Gastroesophageal sphincter (tissue), 4 donors: ENCODE data around the gene ACKR3. TPM values are rescaled to one million over a fixed set of nuclear protein-coding genes. Genes with fewer than 3 reads are reported as not detected.

Experiments used
- ATAC-seq: fragments of 150-250 bp; one replicate; pipeline ENCODE4 v1.9.1; 2016; ENCODE audit warnings: mild to moderate bottlenecking, moderate library complexity
- H3K27ac ChIP-seq, 4 donors: fragments of 200-600 bp; sonication (generic) in 3 of 4; 1 replicate in 3 of 4; 2 replicates in 1 of 4; pipeline ENCODE4 v1.5.1; 2016 to 2019
- H3K27me3 ChIP-seq: fragments of 200-600 bp; sonication (generic); one replicate; pipeline ENCODE4 v1.5.1; 2019
- H3K36me3 ChIP-seq, 2 donors: fragments of 200-600 bp; sonication (generic); one replicate each; pipeline ENCODE4 v1.5.1; 2019; ENCODE audit warnings: control low read depth in 1 of 2
- H3K4me1 ChIP-seq, 3 donors: fragments of 200-600 bp; sonication (generic); 1 replicate in 2 of 3; 2 replicates in 1 of 3; pipeline ENCODE4 v1.5.1; 2016 to 2019; ENCODE audit warnings: control low read depth in 2 of 3
- H3K4me3 ChIP-seq, 2 donors: fragments of 200-600 bp; sonication (generic); one replicate each; pipeline ENCODE4 v1.5.1; 2019; ENCODE audit warnings: mild to moderate bottlenecking in 1 of 2, moderate library complexity in 1 of 2
- H3K9me3 ChIP-seq, 3 donors: fragments of 200-600 bp; sonication (generic); one replicate each; pipeline ENCODE4 v1.5.1; 2017 to 2019; ENCODE audit warnings: control low read depth in 2 of 3
- CTCF ChIP-seq, 4 experiments: fragments of 200-600 bp in 2 of 4; fragments of 450-650 bp in 2 of 4; sonication (generic) in 1 of 4; IDR thresholded peaks; one replicate each; pipeline ENCODE4 v1.5.1; 2017 to 2019; ENCODE audit warnings: antibody characterized with exemption in 4 of 4, mild to moderate bottlenecking in 2 of 4, moderate library complexity in 2 of 4
- EP300 ChIP-seq: sonication (generic); formaldehyde crosslinking; IDR thresholded peaks from one replicate; pipeline ENCODE4 v1.6.1; 2017; ENCODE audit warnings: antibody characterized with exemption, mild to moderate bottlenecking
- POLR2A ChIP-seq, 2 donors: fragments of 450-650 bp; IDR thresholded peaks; one replicate each; pipeline ENCODE4 v1.6.1; 2017; ENCODE audit warnings: antibody characterized with exemption in 2 of 2, mild to moderate bottlenecking in 2 of 2, moderate library complexity in 1 of 2
- POLR2AphosphoS5 ChIP-seq: sonication (generic); formaldehyde crosslinking; IDR thresholded peaks from one replicate; pipeline ENCODE4 v1.6.1; 2017; ENCODE audit warnings: antibody characterized with exemption
- WGBS, 2 donors: methylation state at CpG; one replicate each; pipeline ENCODE4 v1.1.5; 2018; ENCODE audit warnings: low coverage in 1 of 2; 5-methylcytosine and 5-hydroxymethylcytosine counted together
- total RNA-seq, 4 donors: library from RNA; depleted of rRNA; stranded (reverse); fragments of >200 nt; gene quantifications; one replicate each; pipeline ENCODE4 v1.1.0, GENCODE V29; 2016

ACKR3 gene
- total RNA-seq, 4 donors from 2014 or later, result 21.0 to 68.5 (median 42.5) TPM

GRCh38 chr2:236555481-236555880 lies 14.1 kb upstream of the ACKR3 start:
- H3K9me3 ChIP-seq, result peaks cover 0 to 10% (median 0%) of the 10 kb centered on the region in 3 donors
- no peaks in the 10 kb centered on the region for H3K36me3 ChIP-seq
- WGBS, 2 donors, result 17 to 100% methylated on average over 1 of the region's 1 CpG
- ATAC-seq, result no peak
- H3K27ac ChIP-seq, result no peak overlapping the region
- H3K27me3 ChIP-seq, result peaks cover 8% of the 10 kb centered on the region
- no peak for TF ChIP-seq POLR2A (IDR thresholded peaks at IDR 0.05)
- no peak for TF ChIP-seq CTCF (IDR thresholded peaks at IDR 0.05)
- no peak for TF ChIP-seq EP300
- TF ChIP-seq POLR2AphosphoS5, result no peak
- no peaks in the 10 kb centered on the region for H3K4me1 ChIP-seq
- H3K4me3 ChIP-seq, result no peak overlapping the region

DNA sequence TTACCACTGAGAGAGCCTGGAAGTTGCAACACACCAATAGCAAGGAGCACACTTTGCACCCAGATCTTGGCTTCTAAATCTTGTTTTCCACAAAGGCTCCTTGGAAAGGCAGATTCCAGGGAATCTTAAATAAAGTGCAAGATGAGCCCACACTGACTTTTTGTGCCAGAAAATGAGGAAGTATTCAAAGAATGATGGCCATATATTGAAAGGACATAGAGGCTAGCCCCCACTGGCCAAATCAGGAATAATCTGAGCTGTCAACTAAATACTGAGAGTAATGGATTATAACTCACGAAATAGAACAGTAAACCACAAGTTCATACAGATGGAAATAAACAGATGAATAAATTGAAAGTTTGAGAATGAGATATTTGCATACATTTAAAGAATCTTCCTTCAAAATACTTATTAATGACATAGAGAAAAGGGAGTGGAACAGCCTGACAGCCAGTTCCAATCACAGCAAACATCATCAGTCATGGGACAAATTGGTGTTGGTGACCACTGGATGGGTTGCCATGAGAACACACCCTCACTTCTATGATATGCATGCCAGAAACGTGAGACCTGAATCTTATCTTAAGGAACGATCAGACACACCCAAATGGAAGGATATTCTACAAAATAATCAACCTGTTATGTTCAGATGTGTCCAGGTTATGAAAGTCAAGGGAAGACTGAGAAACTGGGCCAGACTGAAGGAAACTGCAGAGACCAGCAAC lies 12.2 kb upstream of the ACKR3 start:
- Histone ChIP-seq H3K9me3 (peaks cover 0 to 10% (median 0%) of the 10 kb centered on the region in 3 donors), H3K27me3 (peaks cover 8% of the 10 kb centered on the region), H3K4me1 (no peaks in the 10 kb centered on the region), H3K27ac (no peak overlapping the region), H3K4me3 (no peak overlapping the region), H3K36me3 (no peaks in the 10 kb centered on the region)
- TF ChIP-seq POLR2AphosphoS5 (no peak), CTCF (IDR thresholded peaks at IDR 0.05) (no peak), POLR2A (IDR thresholded peaks at IDR 0.05) (no peak), EP300 (no peak)
- WGBS, 2 donors, result 47 to 58% methylated on average over 3 of the region's 3 CpGs
- ATAC-seq, result no peak

GRCh38 chr2:236558036-236558435 lies 11.6 kb upstream of the ACKR3 start:
- Histone ChIP-seq H3K36me3 (no peaks in the 10 kb centered on the region), H3K27ac (no peak overlapping the region), H3K4me1 (no peaks in the 10 kb centered on the region), H3K9me3 (peaks cover 0 to 10% (median 0%) of the 10 kb centered on the region in 3 donors), H3K27me3 (peaks cover 8% of the 10 kb centered on the region), H3K4me3 (no peak overlapping the region)
- TF ChIP-seq EP300 (no peak), POLR2AphosphoS5 (no peak), POLR2A (IDR thresholded peaks at IDR 0.05) (no peak), CTCF (IDR thresholded peaks at IDR 0.05) (no peak)
- ATAC-seq, result no peak
- 88 to 90% methylated on average over 10 to 11 of the region's 11 CpGs for WGBS, 2 donors

- Histone ChIP-seq H3K4me1 (no peaks in the 10 kb centered on the region), H3K27ac (no peak overlapping the region), H3K4me3 (no peak overlapping the region), H3K9me3 (peaks cover 0 to 7% (median 0%) of the 10 kb centered on the region in 3 donors), H3K36me3 (no peaks in the 10 kb centered on the region), H3K27me3 (peaks cover 5% of the 10 kb centered on the region)
- no peak for ATAC-seq
- WGBS, 2 donors, result 62 to 70% methylated on average over 6 of the region's 6 CpGs
- TF ChIP-seq CTCF (IDR thresholded peaks at IDR 0.05) (no peak), POLR2AphosphoS5 (no peak), POLR2A (IDR thresholded peaks at IDR 0.05) (no peak), EP300 (no peak)
Measured at GRCh38 chr2:236558993-236559978, 10.3 kb upstream of the ACKR3 start.
